ENCODE data around the gene NAV2. TPM values are rescaled to one million over a fixed set of nuclear protein-coding genes. Genes with fewer than 3 reads are reported as not detected.

NAV2 gene
- total RNA-seq, 1 donor: 11.2 TPM

DNA sequence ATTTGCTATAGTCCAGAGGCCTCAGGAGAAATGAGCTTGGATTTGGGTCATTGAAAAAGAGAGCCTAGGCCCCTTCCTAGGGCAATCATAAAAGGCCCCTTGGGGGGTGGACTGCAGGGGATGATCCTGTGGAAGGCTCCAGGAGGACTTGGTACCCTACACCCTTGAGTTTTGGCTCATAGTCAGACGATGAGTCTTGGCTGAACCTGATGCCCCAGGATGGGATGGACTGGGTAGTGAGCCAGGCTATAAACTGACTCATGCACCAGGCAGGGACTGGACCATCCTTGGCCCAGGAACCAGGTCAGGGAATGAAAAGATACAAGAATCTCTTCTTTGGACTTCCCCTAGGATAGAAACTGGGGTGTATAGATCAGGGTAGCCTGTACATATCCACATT is 54.2 kb downstream of the NAV2 start:
- H3K4me3 ChIP-seq (ENCODE audit: low read depth, low read length): no peak overlapping the region
- TF ChIP-seq, protein P1, sequence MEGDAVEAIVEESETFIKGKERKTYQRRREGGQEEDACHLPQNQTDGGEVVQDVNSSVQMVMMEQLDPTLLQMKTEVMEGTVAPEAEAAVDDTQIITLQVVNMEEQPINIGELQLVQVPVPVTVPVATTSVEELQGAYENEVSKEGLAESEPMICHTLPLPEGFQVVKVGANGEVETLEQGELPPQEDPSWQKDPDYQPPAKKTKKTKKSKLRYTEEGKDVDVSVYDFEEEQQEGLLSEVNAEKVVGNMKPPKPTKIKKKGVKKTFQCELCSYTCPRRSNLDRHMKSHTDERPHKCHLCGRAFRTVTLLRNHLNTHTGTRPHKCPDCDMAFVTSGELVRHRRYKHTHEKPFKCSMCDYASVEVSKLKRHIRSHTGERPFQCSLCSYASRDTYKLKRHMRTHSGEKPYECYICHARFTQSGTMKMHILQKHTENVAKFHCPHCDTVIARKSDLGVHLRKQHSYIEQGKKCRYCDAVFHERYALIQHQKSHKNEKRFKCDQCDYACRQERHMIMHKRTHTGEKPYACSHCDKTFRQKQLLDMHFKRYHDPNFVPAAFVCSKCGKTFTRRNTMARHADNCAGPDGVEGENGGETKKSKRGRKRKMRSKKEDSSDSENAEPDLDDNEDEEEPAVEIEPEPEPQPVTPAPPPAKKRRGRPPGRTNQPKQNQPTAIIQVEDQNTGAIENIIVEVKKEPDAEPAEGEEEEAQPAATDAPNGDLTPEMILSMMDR (IDR thresholded peaks at IDR 0.05; ENCODE audit: insufficient read depth, low read depth, low read length): no peak
- DNase-seq (ENCODE audit: low read depth): no peak

DNA sequence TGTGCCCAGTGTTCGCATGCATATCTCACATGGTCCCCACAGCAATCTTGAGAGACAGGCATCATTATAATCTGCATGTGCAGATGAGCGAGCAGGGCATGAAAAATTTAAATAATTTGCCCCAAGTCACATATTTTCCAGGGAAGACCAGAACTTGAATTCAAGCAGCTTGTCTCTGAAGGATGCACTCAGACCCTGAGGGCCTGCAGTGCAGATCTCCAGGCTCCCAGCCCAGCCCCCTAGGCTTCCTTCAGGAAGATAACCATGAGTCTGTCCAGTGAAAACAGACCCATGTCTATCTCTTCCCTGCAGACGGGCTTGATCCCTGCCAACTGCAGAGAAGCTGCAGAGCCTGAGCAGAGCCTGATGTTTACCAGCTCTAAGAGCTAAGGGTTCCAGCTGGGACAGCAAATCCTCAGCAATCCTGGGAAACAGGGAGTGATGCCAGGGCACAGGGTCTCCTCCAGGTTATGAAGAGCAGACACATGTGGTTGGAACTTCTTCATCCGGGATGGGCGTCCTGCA is 55.1 kb downstream of the NAV2 start:
- no peak overlapping the region for H3K4me3 ChIP-seq (ENCODE audit: low read depth, low read length)
- TF ChIP-seq, protein P1 (IDR thresholded peaks at IDR 0.05; ENCODE audit: insufficient read depth, low read depth, low read length): no peak
- DNase-seq (ENCODE audit: low read depth): peak; percentile 23

DNA sequence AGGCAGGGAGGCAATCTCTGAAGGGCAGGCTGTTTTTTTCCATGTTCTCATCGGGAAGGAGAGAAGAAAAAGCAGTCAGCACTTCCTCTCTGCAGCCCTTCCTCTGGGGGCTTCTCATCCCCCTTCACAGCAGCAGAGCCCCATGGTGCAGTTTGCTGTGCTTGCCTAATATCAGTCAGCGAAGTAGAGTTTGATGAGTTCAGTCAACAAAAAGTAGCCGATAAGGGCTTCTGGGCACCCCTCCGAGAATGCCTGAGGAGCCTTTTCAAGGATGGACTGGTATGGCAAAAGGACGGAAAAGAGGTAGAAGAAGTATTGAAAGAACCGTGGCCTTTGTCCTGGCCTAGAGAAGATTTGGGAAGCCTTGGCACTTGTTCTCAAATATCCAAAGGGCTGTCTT is 55.6 kb downstream of the NAV2 start:
- TF ChIP-seq, protein P1 (IDR thresholded peaks at IDR 0.05; ENCODE audit: insufficient read depth, low read depth, low read length): no peak
- no peak for DNase-seq (ENCODE audit: low read depth)
- no peak overlapping the region for H3K4me3 ChIP-seq (ENCODE audit: low read depth, low read length)

DNA sequence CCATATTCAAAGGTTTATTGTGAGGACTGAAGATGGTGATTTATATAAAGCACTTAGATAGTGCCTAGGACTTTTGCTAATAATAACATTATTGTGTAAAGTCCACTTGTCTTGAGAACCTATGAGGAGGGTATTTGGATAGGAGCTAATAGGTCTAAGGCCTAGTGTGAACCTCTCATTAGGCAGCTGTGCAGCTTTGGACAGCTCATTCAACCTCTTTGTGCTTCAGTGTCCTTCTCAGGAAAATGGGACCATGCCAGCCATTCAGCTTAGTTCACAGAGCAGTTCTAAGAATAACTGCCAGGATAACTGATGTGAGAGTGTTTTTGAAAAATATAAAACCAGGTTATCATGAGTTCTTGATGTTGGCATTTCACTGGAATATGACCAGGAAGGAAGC is 56.2 kb downstream of the NAV2 start:
- no peak overlapping the region for H3K4me3 ChIP-seq (ENCODE audit: low read depth, low read length)
- DNase-seq (ENCODE audit: low read depth): no peak
- TF ChIP-seq, protein P1 (IDR thresholded peaks at IDR 0.05; ENCODE audit: insufficient read depth, low read depth, low read length): no peak

DNA sequence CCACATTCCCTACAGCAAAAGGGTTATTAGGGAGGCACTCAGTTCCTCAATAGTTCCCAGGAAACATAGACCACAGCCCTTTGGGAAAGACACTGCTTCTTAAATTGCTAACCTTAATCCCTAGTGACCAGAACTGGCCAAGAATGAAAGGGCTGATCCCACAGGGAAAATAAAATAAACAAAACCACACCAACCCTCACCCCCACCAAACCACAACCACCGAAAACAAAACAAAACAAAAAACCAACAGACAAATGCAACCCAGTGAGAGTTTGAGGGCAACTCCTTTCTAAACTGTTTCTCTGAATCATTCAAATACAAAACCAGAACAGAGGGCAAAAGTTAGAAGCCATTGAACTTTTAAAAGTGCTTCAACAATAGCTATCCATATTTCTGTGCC is 57.2 kb downstream of the NAV2 start:
- DNase-seq (ENCODE audit: low read depth): peak; percentile 76
- TF ChIP-seq, protein P1 (IDR thresholded peaks at IDR 0.05; ENCODE audit: insufficient read depth, low read depth, low read length): no peak
- no peak overlapping the region for H3K4me3 ChIP-seq (ENCODE audit: low read depth, low read length)

DNA sequence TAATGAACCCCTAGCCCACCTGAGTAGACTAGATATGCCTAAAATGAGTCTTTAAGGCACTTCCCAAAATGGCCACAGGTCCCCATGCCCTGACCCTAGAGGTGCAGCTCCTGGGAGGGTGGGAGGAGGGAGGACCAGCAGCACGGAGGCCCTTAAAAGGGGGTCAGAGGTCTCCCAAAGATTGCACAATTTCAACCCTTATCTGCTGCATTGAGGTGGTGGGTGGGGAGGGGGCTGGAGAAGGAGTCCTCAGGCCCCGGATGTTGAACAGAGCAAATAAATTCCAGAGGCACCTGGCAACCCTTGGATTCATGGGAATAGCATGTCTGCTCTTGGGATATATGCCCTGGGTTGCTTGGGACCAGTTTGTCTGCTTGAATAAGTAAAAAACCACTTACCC is 57.6 kb downstream of the NAV2 start:
- TF ChIP-seq, protein P1 (IDR thresholded peaks at IDR 0.05; ENCODE audit: insufficient read depth, low read depth, low read length): no peak
- DNase-seq (ENCODE audit: low read depth): peak; percentile 13
- H3K4me3 ChIP-seq (ENCODE audit: low read depth, low read length): no peak overlapping the region

DNA sequence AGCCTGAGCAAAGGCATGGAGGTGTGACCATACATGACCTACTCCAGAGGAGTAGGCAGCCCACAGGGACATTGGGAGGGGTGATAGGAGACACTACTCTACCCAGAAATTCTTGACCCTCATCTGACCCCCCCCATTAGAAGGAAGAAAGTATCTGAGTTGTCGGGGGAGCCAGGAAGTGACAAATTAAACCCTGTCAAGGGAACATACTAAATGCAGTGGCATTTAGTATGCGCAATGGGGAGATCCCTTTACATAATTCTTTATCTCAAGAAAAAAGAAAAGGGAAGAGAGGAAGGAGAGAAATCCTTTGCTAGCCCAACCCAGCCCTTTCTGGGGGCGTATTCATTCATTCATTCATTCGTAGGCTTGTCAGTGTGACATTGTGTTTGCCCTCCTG is 58.8 kb downstream of the NAV2 start:
- no peak for DNase-seq (ENCODE audit: low read depth)
- H3K4me3 ChIP-seq (ENCODE audit: low read depth, low read length): no peak overlapping the region
- TF ChIP-seq, protein P1 (IDR thresholded peaks at IDR 0.05; ENCODE audit: insufficient read depth, low read depth, low read length): no peak

Measured in fibroblast of villous mesenchyme (primary cell).